Mammary epithelial cell (primary cell): ENCODE measurements around the gene MAN1A2.

Experiments
- EZH2 ChIP-seq: IDR thresholded peaks from 2 replicates; pipeline ENCODE4 v1.6.1; 2012; ENCODE audit warnings: low read length, inconsistent platforms, borderline replicate concordance
- TF ChIP-seq, protein P1 (sequence below), 2 donors: IDR thresholded peaks in 1 of 2; conservative IDR thresholded peaks in 1 of 2; 2 replicates each; pipeline ENCODE4 v1.5.1; 2011 to 2012; ENCODE audit warnings: inconsistent platforms in 2 of 2, low read length in 2 of 2, mild to moderate bottlenecking in 2 of 2, control low read depth in 1 of 2, low read depth in 1 of 2; ENCODE audit not compliant: insufficient read depth in 1 of 2; ENCODE audit errors: extremely low read depth in 1 of 2

- TF ChIP-seq EZH2, result no peak
- TF ChIP-seq, protein P1, sequence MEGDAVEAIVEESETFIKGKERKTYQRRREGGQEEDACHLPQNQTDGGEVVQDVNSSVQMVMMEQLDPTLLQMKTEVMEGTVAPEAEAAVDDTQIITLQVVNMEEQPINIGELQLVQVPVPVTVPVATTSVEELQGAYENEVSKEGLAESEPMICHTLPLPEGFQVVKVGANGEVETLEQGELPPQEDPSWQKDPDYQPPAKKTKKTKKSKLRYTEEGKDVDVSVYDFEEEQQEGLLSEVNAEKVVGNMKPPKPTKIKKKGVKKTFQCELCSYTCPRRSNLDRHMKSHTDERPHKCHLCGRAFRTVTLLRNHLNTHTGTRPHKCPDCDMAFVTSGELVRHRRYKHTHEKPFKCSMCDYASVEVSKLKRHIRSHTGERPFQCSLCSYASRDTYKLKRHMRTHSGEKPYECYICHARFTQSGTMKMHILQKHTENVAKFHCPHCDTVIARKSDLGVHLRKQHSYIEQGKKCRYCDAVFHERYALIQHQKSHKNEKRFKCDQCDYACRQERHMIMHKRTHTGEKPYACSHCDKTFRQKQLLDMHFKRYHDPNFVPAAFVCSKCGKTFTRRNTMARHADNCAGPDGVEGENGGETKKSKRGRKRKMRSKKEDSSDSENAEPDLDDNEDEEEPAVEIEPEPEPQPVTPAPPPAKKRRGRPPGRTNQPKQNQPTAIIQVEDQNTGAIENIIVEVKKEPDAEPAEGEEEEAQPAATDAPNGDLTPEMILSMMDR (conservative IDR thresholded peaks at IDR 0.05 in 1 of 2, IDR thresholded peaks at IDR 0.05 in 1 of 2; ENCODE audit: extremely low read depth in 1 of 2, insufficient read depth in 1 of 2, low read depth in 1 of 2, low read length in 2 of 2), result no peak
Measured at GRCh38 chr1:117523111-117523510, 155.9 kb downstream of the MAN1A2 start.
